ENCODE data around the gene FSTL5. TPM values are rescaled to one million over a fixed set of nuclear protein-coding genes. Genes with fewer than 3 reads are reported as not detected.

The FSTL5 gene
- total RNA-seq, 1 experiment from 2014 or later, result 29.4 TPM

GRCh38 chr4:161345741-161346140, 818.1 kb downstream of the FSTL5 start:
- H3K4me2 ChIP-seq, result no peak overlapping the region
- no peaks in the 10 kb centered on the region for H3K9me3 ChIP-seq (ENCODE audit: insufficient read depth, low read depth)
- intact Hi-C loops (cut with micrococcal nuclease; ENCODE audit: unreplicated experiment), result no loop called here
- no peaks in the 10 kb centered on the region for H3K4me1 ChIP-seq (replicated peaks; ENCODE audit: insufficient read depth)
- no peaks in the 10 kb centered on the region for H3K27me3 ChIP-seq (ENCODE audit: insufficient read depth, low read depth)
- no peak for DNase-seq
- no peak overlapping the region for H2AFZ ChIP-seq
- TF ChIP-seq EZH2 (IDR thresholded peaks at IDR 0.05; ENCODE audit: low read depth) (no peak), CTCF (conservative IDR thresholded peaks at IDR 0.05) (no peak)
- H4K20me1 ChIP-seq (ENCODE audit: insufficient read depth), result no peaks in the 10 kb centered on the region
- H3K27ac ChIP-seq, result no peak overlapping the region
- no TSS peak for BruUV-seq (replicated peaks)
- POLR2A ChIA-PET (ENCODE audit: unreplicated experiment), result no interaction called here
- H3K9me2 ChIP-seq (ENCODE audit: insufficient read depth), result no peaks in the 10 kb centered on the region
- H3K36me3 ChIP-seq (ENCODE audit: low read depth), result no peaks in the 10 kb centered on the region
- H3K4me3 ChIP-seq, result no peak overlapping the region
- H3K79me2 ChIP-seq (ENCODE audit: low read depth), result no peaks in the 10 kb centered on the region
- CTCF ChIA-PET, result no interaction called here
- no peaks in the 10 kb centered on the region for H3F3A ChIP-seq (ENCODE audit: insufficient read depth, low read depth)

GRCh38 chr4:161343569-161343950, 820.2 kb downstream of the FSTL5 start:
- Histone ChIP-seq H3K4me1 (replicated peaks; ENCODE audit: insufficient read depth) (no peaks in the 10 kb centered on the region), H3K36me3 (ENCODE audit: low read depth) (no peaks in the 10 kb centered on the region), H2AFZ (no peak overlapping the region), H3K27me3 (ENCODE audit: insufficient read depth, low read depth) (no peaks in the 10 kb centered on the region), H3K79me2 (ENCODE audit: low read depth) (no peaks in the 10 kb centered on the region), H3K4me3 (no peak overlapping the region), H4K20me1 (ENCODE audit: insufficient read depth) (no peaks in the 10 kb centered on the region), H3K9me3 (ENCODE audit: insufficient read depth, low read depth) (no peaks in the 10 kb centered on the region), H3K9me2 (ENCODE audit: insufficient read depth) (no peaks in the 10 kb centered on the region), H3F3A (ENCODE audit: insufficient read depth, low read depth) (no peaks in the 10 kb centered on the region), H3K27ac (no peak overlapping the region), H3K4me2 (no peak overlapping the region)
- POLR2A ChIA-PET (ENCODE audit: unreplicated experiment), result no interaction called here
- DNase-seq, result no peak
- no TSS peak for BruUV-seq (replicated peaks)
- intact Hi-C loops (cut with micrococcal nuclease; ENCODE audit: unreplicated experiment), result no loop called here
- TF ChIP-seq EZH2 (IDR thresholded peaks at IDR 0.05; ENCODE audit: low read depth), result no peak
- TF ChIP-seq CTCF (conservative IDR thresholded peaks at IDR 0.05), result no peak
- CTCF ChIA-PET, result no interaction called here

- intact Hi-C loops (cut with micrococcal nuclease; ENCODE audit: unreplicated experiment), result no loop called here
- H3K9me2 ChIP-seq (ENCODE audit: insufficient read depth), result no peaks in the 10 kb centered on the region
- no TSS peak for BruUV-seq (replicated peaks)
- H3K27ac ChIP-seq, result no peak overlapping the region
- no peaks in the 10 kb centered on the region for H3K27me3 ChIP-seq (ENCODE audit: insufficient read depth, low read depth)
- TF ChIP-seq CTCF (conservative IDR thresholded peaks at IDR 0.05) (no peak), EZH2 (IDR thresholded peaks at IDR 0.05; ENCODE audit: low read depth) (no peak)
- H3K4me1 ChIP-seq (replicated peaks; ENCODE audit: insufficient read depth), result no peaks in the 10 kb centered on the region
- H3F3A ChIP-seq (ENCODE audit: insufficient read depth, low read depth), result no peaks in the 10 kb centered on the region
- no peak for DNase-seq
- no peak overlapping the region for H3K4me3 ChIP-seq
- H3K36me3 ChIP-seq (ENCODE audit: low read depth), result no peaks in the 10 kb centered on the region
- H2AFZ ChIP-seq, result no peak overlapping the region
- H4K20me1 ChIP-seq (ENCODE audit: insufficient read depth), result no peaks in the 10 kb centered on the region
- H3K79me2 ChIP-seq (ENCODE audit: low read depth), result no peaks in the 10 kb centered on the region
- CTCF ChIA-PET, result no interaction called here
- POLR2A ChIA-PET (ENCODE audit: unreplicated experiment), result no interaction called here
- no peaks in the 10 kb centered on the region for H3K9me3 ChIP-seq (ENCODE audit: insufficient read depth, low read depth)
- H3K4me2 ChIP-seq, result no peak overlapping the region
These were observed 820.8 kb downstream of the FSTL5 start for GRCh38 chr4:161342881-161343568.
